Fibroblast of skin of right quadriceps (primary cell): Measurements from ENCODE around the gene FLNB.
A peak's percentile ranks its signal among the peaks of the same experiment; 100 is the strongest.
"Not testable (repeated sequence)": the region's sequence is repeated elsewhere in the genome, so short reads cannot be mapped to it uniquely, and the experiment has no call there.

Experiments
- DNase-seq: peaks from one replicate; pipeline ENCODE4 v3.0.0-alpha.2; 2013

FLNB gene

DNA sequence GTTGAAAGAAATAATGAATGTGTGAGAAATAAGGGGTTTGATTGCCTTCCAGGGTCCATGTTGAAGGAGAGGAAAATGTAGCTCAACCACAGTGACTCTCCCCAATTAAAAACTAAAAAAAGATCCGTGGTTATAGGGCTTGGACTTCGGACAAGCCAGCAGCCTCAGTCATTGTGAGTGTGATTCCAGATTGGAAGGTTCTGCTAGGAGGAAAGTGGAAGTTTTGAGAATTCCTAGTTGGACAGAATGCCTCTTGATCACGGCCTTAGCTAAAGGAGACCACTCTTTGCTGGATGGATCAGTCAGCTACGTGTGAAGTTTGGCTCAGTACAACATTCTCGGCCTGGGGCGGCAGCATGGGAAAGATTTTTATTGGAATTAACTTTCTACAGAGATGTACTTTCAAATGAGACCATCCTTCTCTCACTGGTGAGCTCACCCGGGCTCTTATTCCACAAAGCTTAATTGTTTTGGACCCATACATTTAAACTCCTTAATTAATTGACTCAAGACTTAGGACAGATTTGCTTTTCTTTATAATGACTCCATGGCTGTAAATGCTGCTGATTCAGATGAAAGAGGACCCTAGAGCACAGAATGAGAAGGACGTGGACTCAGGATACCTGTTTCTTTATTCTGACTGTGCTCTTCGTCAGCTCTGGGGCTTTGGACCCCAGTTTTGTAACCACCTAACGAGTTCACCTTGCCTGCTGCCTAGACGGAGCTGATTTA, 27.5 kb downstream of the FLNB start:
- DNase-seq: no peak

GRCh38 chr3:58036293-58037032, 28.2 kb downstream of the FLNB start:
- no peak for DNase-seq

GRCh38 chr3:58037141-58037910, 29.1 kb downstream of the FLNB start:
- DNase-seq: no peak

GRCh38 chr3:58038675-58039292, 30.6 kb downstream of the FLNB start:
- DNase-seq: no peak

- DNase-seq: no peak
Observed at GRCh38 chr3:58039601-58040000, 31.4 kb downstream of the FLNB start.

- DNase-seq: no peak
Observed at GRCh38 chr3:58041182-58041825, 33.1 kb downstream of the FLNB start.

GRCh38 chr3:58041826-58042324, 33.7 kb downstream of the FLNB start:
- DNase-seq: peak; percentile 94

DNA sequence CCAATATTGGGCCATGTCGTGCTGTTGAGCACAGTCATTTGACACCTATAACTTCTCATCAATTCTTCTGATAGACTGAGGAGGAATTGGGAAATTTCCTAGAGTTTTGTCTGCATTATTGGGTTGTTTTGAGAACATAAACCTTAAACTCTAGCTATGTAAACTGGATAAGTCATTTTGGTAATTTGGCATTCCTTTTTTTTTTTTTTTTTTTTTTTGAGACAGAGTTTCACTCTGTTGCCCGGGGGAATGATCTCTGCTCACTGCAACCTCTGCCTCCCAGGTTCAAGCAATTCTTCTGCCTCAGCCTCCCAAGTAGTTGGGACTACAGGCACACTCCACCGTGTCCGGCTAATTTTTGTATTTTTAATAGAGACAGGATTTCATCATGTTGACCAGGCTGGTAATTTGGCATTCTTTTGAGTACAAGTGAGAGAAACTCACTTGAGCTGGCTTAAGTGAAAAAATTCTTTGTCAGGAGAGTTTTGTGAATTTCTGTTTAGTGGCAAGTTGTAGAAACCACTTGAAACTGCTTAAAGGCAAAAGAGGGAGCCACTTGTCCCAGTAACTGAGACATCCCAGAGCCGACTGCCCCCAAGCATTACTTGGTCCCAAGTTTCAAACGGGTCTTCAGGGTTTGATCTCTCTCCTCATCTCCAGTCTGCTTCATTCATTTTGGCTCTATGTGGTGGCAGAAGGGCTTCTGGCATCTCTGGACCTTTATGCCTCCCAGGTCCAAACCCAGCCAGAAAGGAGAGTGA, 34.9 kb downstream of the FLNB start:
- DNase-seq: no peak

- no peak for DNase-seq
Observed at GRCh38 chr3:58043933-58044332, 35.7 kb downstream of the FLNB start.

- DNase-seq: peak; percentile 52
Observed at GRCh38 chr3:58044691-58045483, 36.7 kb downstream of the FLNB start.

DNA sequence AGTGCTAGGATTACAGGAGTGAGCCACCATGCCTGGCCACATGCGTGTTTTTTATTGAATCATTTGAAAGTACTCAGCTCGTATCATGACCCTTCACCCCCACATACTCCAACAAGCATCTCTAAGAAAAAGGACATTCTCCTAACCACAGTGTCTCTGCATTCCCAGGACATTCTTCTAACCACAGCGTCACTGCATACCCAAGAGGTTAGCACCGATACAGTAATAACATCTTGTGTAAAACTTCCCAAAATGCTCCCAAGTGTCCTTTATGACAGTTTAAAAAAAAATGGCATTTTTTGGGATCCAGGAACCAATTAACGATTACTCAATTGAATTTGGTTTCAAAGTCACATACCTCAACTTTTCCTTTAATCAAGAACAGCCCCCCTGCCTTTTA, 39.6 kb downstream of the FLNB start:
- DNase-seq: peak; percentile 94

DNA sequence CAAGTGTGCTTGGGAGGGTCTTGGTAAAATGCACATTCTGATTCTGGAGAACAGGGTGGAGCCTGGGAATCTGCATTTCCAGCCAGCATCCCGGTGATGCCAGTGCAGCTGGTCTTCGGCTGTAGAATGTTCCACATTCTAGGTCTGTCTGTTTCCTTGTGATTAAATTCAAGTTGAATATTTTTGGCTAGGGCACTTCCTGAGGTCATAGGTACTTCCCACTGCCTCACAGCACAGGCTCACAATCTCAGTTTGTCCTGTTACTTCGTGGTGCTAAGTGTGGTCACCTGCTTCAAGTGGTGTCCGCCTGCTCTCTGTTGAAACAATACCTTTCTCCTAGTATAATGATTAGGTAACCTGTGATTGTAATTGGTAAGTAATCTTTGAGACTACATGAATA, 40.1 kb downstream of the FLNB start:
- DNase-seq: no peak

GRCh38 chr3:58049143-58049785, 41.0 kb downstream of the FLNB start:
- peak; percentile 93 for DNase-seq

GRCh38 chr3:58051196-58051595, 43.0 kb downstream of the FLNB start:
- peak; percentile 85 for DNase-seq

DNA sequence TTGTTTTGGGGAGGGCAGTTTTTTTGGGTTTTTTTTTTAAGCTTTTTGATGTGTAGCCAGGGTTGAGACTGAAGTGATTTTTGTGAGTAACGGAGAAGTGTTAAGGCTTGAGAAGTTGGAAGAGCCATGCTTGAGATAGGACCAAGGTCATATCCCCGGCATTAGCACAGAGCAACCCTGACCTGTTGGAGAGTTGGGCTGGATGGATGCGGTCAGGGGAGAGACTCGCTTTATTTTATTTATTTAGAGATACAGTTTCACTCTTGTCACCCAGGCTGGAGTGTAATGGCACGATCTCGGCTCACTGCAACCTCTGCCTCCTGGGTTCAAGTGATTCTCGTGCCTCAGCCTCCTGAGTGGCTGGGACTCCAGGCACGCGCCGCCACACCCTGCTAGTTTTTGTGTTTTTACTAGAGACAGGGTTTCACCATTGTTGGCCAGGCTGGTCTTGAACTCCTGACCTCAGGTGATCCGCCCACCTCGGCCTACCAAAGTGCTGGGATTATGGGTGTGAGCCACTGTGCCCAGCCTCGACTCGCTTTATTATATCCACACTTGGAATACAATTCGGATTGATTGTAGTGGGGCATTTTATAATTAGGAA, 43.5 kb downstream of the FLNB start:
- not testable (repeated sequence) for DNase-seq

GRCh38 chr3:58052373-58053273, 44.4 kb downstream of the FLNB start:
- peak; percentile 97 for DNase-seq

DNA sequence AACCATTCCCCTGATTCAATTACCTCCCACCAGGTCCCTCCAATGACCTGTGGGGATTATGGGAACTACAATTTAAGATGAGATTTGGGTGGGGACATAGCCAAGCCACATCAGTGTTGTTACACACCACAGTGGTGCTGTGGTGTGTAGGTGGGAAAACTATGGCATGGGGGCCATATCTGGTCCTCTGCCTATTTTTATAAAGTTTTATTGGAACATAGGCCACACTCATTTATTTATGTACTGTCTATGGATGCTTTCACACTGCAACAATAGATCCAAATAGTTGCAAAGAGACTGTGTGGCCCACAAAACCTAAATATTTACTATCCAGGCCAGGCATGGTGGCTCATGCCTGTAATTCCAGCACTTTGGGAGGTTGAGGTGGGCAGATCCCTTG, 46.4 kb downstream of the FLNB start:
- DNase-seq: no peak

- no peak for DNase-seq
Observed at GRCh38 chr3:58055314-58055713, 47.1 kb downstream of the FLNB start.

- not testable (repeated sequence) for DNase-seq
Observed at GRCh38 chr3:58055891-58056290, 47.7 kb downstream of the FLNB start.
